ENCODE results near the gene ANO2.
"Not testable (repeated sequence)": the region's sequence is repeated elsewhere in the genome, so short reads cannot be mapped to it uniquely, and the experiment has no call there.

ANO2 gene

GRCh38 chr12:5660238-5660637, 284.8 kb downstream of the ANO2 start:
- H3K36me3 ChIP-seq (ENCODE audit: control insufficient read depth, insufficient read depth, low read length): no peaks in the 10 kb centered on the region
- TF ChIP-seq CTCF (IDR thresholded peaks at IDR 0.05; ENCODE audit: insufficient read depth, low read length, poor library complexity, severe bottlenecking): no peak
- DNase-seq (ENCODE audit: extremely low read depth, insufficient read length): no peak
- no peak overlapping the region for H3K4me3 ChIP-seq (replicated peaks; ENCODE audit: low read depth, low read length)
- H3K27me3 ChIP-seq (replicated peaks; ENCODE audit: control insufficient read depth, insufficient read depth, low read length): no peaks in the 10 kb centered on the region

- DNase-seq (ENCODE audit: extremely low read depth, insufficient read length); H3K27me3 ChIP-seq (replicated peaks; ENCODE audit: control insufficient read depth, insufficient read depth, low read length); H3K4me3 ChIP-seq (replicated peaks; ENCODE audit: low read depth, low read length); H3K36me3 ChIP-seq (ENCODE audit: control insufficient read depth, insufficient read depth, low read length): not testable (repeated sequence)
Measured at GRCh38 chr12:5658339-5658941, 286.6 kb downstream of the ANO2 start.

GRCh38 chr12:5656836-5657235, 288.2 kb downstream of the ANO2 start:
- H3K4me3 ChIP-seq (replicated peaks; ENCODE audit: low read depth, low read length): no peak overlapping the region
- H3K27me3 ChIP-seq (replicated peaks; ENCODE audit: control insufficient read depth, insufficient read depth, low read length): no peaks in the 10 kb centered on the region
- no peak for DNase-seq (ENCODE audit: extremely low read depth, insufficient read length)
- H3K36me3 ChIP-seq (ENCODE audit: control insufficient read depth, insufficient read depth, low read length): no peaks in the 10 kb centered on the region
- TF ChIP-seq CTCF (IDR thresholded peaks at IDR 0.05; ENCODE audit: insufficient read depth, low read length, poor library complexity, severe bottlenecking): no peak

- H3K36me3 ChIP-seq (ENCODE audit: control insufficient read depth, insufficient read depth, low read length): no peaks in the 10 kb centered on the region
- TF ChIP-seq CTCF (IDR thresholded peaks at IDR 0.05; ENCODE audit: insufficient read depth, low read length, poor library complexity, severe bottlenecking): no peak
- H3K4me3 ChIP-seq (replicated peaks; ENCODE audit: low read depth, low read length): no peak overlapping the region
- H3K27me3 ChIP-seq (replicated peaks; ENCODE audit: control insufficient read depth, insufficient read depth, low read length): no peaks in the 10 kb centered on the region
- no peak for DNase-seq (ENCODE audit: extremely low read depth, insufficient read length)
Measured at GRCh38 chr12:5655120-5655519, 289.9 kb downstream of the ANO2 start.

- H3K27me3 ChIP-seq (replicated peaks; ENCODE audit: control insufficient read depth, insufficient read depth, low read length): no peaks in the 10 kb centered on the region
- no peak overlapping the region for H3K4me3 ChIP-seq (replicated peaks; ENCODE audit: low read depth, low read length)
- H3K36me3 ChIP-seq (ENCODE audit: control insufficient read depth, insufficient read depth, low read length): no peaks in the 10 kb centered on the region
- no peak for TF ChIP-seq CTCF (IDR thresholded peaks at IDR 0.05; ENCODE audit: insufficient read depth, low read length, poor library complexity, severe bottlenecking)
- no peak for DNase-seq (ENCODE audit: extremely low read depth, insufficient read length)
Measured at GRCh38 chr12:5654019-5654418, 291.0 kb downstream of the ANO2 start.

GRCh38 chr12:5650829-5651461, 294.1 kb downstream of the ANO2 start:
- H3K27me3 ChIP-seq (replicated peaks; ENCODE audit: control insufficient read depth, insufficient read depth, low read length): no peaks in the 10 kb centered on the region; the same call in 1 of the 2 replicates
- H3K4me3 ChIP-seq (replicated peaks; ENCODE audit: low read depth, low read length): no peak overlapping the region
- DNase-seq (ENCODE audit: extremely low read depth, insufficient read length): no peak
- no peaks in the 10 kb centered on the region for H3K36me3 ChIP-seq (ENCODE audit: control insufficient read depth, insufficient read depth, low read length)
- TF ChIP-seq CTCF (IDR thresholded peaks at IDR 0.05; ENCODE audit: insufficient read depth, low read length, poor library complexity, severe bottlenecking): no peak

Measured in GM06990 (cell line).